CD14-positive monocyte (primary cell): ENCODE results near the gene UCN. TPM values are rescaled to one million over a fixed set of nuclear protein-coding genes. Genes with fewer than 3 reads are reported as not detected.

Experiments used
- DNase-seq, 3 donors: peaks; one replicate each; pipeline ENCODE4 v3.0.0-alpha.2; 2011 to 2022
- H2AFZ ChIP-seq: 2 replicates; pipeline ENCODE4 v1.6.0; 2012; ENCODE audit warnings: mild to moderate bottlenecking, low read depth, low read length, inconsistent platforms; ENCODE audit not compliant: insufficient read depth, poor library complexity, severe bottlenecking
- H3K27ac ChIP-seq, 2 donors: 1 replicate in 1 of 2; 2 replicates in 1 of 2; pipeline ENCODE4 v1.5.1; 2012 to 2013; ENCODE audit warnings: low read length in 2 of 2, control low read depth in 1 of 2, inconsistent platforms in 1 of 2, low read depth in 1 of 2, mild to moderate bottlenecking in 1 of 2
- H3K27me3 ChIP-seq, 2 donors: one replicate each; pipeline versions ENCODE4 v1.6.0 to v1.6.1; 2011 to 2013; ENCODE audit warnings: low read length in 2 of 2; ENCODE audit not compliant: control insufficient read depth in 2 of 2, insufficient read depth in 2 of 2
- H3K36me3 ChIP-seq, 2 donors: replicated peaks in 1 of 2; 1 replicate in 1 of 2; 2 replicates in 1 of 2; pipeline versions ENCODE4 v1.5.1 to v1.6.1; 2012 to 2013; ENCODE audit warnings: low read length in 2 of 2, control low read depth in 1 of 2, inconsistent platforms in 1 of 2, mild to moderate bottlenecking in 1 of 2; ENCODE audit not compliant: insufficient read depth in 2 of 2, control insufficient read depth in 1 of 2
- H3K4me1 ChIP-seq, 2 donors: 1 replicate in 1 of 2; 2 replicates in 1 of 2; pipeline versions ENCODE4 v1.5.1 to v1.6.1; 2012 to 2013; ENCODE audit warnings: low read length in 2 of 2, control low read depth in 1 of 2, inconsistent platforms in 1 of 2, mild to moderate bottlenecking in 1 of 2, moderate library complexity in 1 of 2; ENCODE audit not compliant: insufficient read depth in 2 of 2, control insufficient read depth in 1 of 2
- H3K4me2 ChIP-seq: replicated peaks from 2 replicates; pipeline ENCODE3; 2012; ENCODE audit warnings: low read length, moderate library complexity, mild to moderate bottlenecking; ENCODE audit not compliant: poor library complexity, severe bottlenecking; ENCODE audit errors: extremely low read depth
- H3K4me3 ChIP-seq, 3 experiments: fragments of 200-600 bp in 1 of 3; sonication (generic) in 1 of 3; replicated peaks in 1 of 3; 1 replicate in 2 of 3; 2 replicates in 1 of 3; pipeline ENCODE4 v1.5.1; 2011 to 2013; ENCODE audit warnings: low read length in 3 of 3, mild to moderate bottlenecking in 3 of 3, control low read depth in 2 of 3, low read depth in 2 of 3, inconsistent platforms in 1 of 3, moderate library complexity in 1 of 3
- H3K79me2 ChIP-seq: 2 replicates; pipeline ENCODE4 v1.6.0; 2012; ENCODE audit warnings: mild to moderate bottlenecking, control low read depth, inconsistent platforms, low read length, moderate library complexity; ENCODE audit not compliant: insufficient read depth
- H3K9ac ChIP-seq: 2 replicates; pipeline ENCODE4 v1.6.0; 2017; ENCODE audit warnings: low read length, mild to moderate bottlenecking; ENCODE audit not compliant: insufficient read depth, poor library complexity, severe bottlenecking
- H3K9me3 ChIP-seq, 2 donors: replicated peaks in 1 of 2; 1 replicate in 1 of 2; 2 replicates in 1 of 2; pipeline versions ENCODE4 v1.5.1 to v1.6.1; 2012 to 2013; ENCODE audit warnings: low read length in 2 of 2, control low read depth in 1 of 2; ENCODE audit not compliant: control insufficient read depth in 1 of 2, insufficient read depth in 1 of 2
- H4K20me1 ChIP-seq: 2 replicates; pipeline ENCODE4 v1.6.0; 2012; ENCODE audit warnings: mild to moderate bottlenecking, low read length, control low read depth, moderate library complexity; ENCODE audit not compliant: insufficient read depth
- H3K27ac Mint-ChIP-seq, 7 donors: one replicate each; pipeline ENCODE4 v1.8.0; 2020; ENCODE audit warnings: mild to moderate bottlenecking in 7 of 7, mixed read lengths in 7 of 7, moderate library complexity in 6 of 7, inconsistent platforms in 2 of 7
- H3K27me3 Mint-ChIP-seq, 3 donors: one replicate each; pipeline ENCODE4 v1.8.0; 2021 to 2022; ENCODE audit warnings: low read depth in 3 of 3, mild to moderate bottlenecking in 3 of 3, mixed read lengths in 3 of 3, moderate library complexity in 3 of 3, inconsistent platforms in 1 of 3
- H3K36me3 Mint-ChIP-seq, 2 donors: one replicate each; pipeline ENCODE4 v1.8.0; 2020; ENCODE audit warnings: mixed read lengths in 2 of 2, inconsistent platforms in 1 of 2, mild to moderate bottlenecking in 1 of 2
- H3K4me1 Mint-ChIP-seq: one replicate; pipeline ENCODE4 v1.8.0; 2020; ENCODE audit warnings: mild to moderate bottlenecking, mixed read lengths
- H3K4me3 Mint-ChIP-seq, 2 donors: one replicate each; pipeline ENCODE4 v1.8.0; 2020; ENCODE audit warnings: mild to moderate bottlenecking in 2 of 2, mixed read lengths in 2 of 2, moderate library complexity in 1 of 2
- H3K9me3 Mint-ChIP-seq, 7 donors: one replicate each; pipeline ENCODE4 v1.8.0; 2020 to 2022; ENCODE audit warnings: mixed read lengths in 7 of 7, mild to moderate bottlenecking in 6 of 7, moderate library complexity in 6 of 7, inconsistent platforms in 2 of 7
- WGBS: methylation state at CpG from one replicate; pipeline ENCODE4 v1.1.5; 2013; ENCODE audit warnings: missing lambda C conversion rate; ENCODE audit not compliant: insufficient coverage; 5-methylcytosine and 5-hydroxymethylcytosine counted together
- intact Hi-C, 2 donors: fragments of 100-400 bp; cut with micrococcal nuclease; formaldehyde crosslinking; loops; one replicate each; pipeline versions ENCODE4 v1.15.0 to v1.15.1; 2023
- polyA plus RNA-seq, 3 donors: library from polyadenylated mRNA; depleted of rRNA in 1 of 3; unstranded in 2 of 3; stranded (reverse) in 1 of 3; fragments of 300-500 nt in 2 of 3; fragments of >200 nt in 1 of 3; fragmentation: Illumina TruSeq in 2 of 3; gene quantifications; 1 replicate in 2 of 3; 2 replicates in 1 of 3; pipeline ENCODE4 v1.2.3, GENCODE V29; 2012 to 2021
- TF ChIP-seq, protein P1 (sequence below): fragments of 200-600 bp; IDR thresholded peaks from one replicate; pipeline ENCODE4 v1.8.0; 2022; ENCODE audit warnings: antibody characterized with exemption, mild to moderate bottlenecking

Gene UCN
- polyA plus RNA-seq, 3 donors: 0.39 to 2.2 (median 0.60) TPM

GRCh38 chr2:27316655-27317412 is 8.6 kb upstream of the UCN start:
- Histone ChIP-seq H4K20me1 (peaks cover 12% of the 10 kb centered on the region), H3K36me3 (peaks cover 10 to 25% of the 10 kb centered on the region in 2 donors), H3K27ac (no peak overlapping the region), H2AFZ (no peak overlapping the region), H3K4me3 (no peak overlapping the region), H3K9me3 (no peaks in the 10 kb centered on the region), H3K27me3 (no peaks in the 10 kb centered on the region), H3K79me2 (peaks cover 15% of the 10 kb centered on the region), H3K9ac (no peak overlapping the region), H3K4me1 (peaks cover under 1 to 2% of the 10 kb centered on the region in 2 donors), H3K4me2 (no peak overlapping the region)
- Mint-ChIP-seq H3K4me3 (no peak overlapping the region), H3K27me3 (no peaks in the 10 kb centered on the region), H3K4me1 (peaks cover 12% of the 10 kb centered on the region), H3K9me3 (no peaks in the 10 kb centered on the region), H3K27ac (peak overlapping the region in 1 of 7 donors; percentile 31), H3K36me3 (peaks cover 20 to 37% of the 10 kb centered on the region in 2 donors)
- DNase-seq: no peak
- TF ChIP-seq, protein P1, sequence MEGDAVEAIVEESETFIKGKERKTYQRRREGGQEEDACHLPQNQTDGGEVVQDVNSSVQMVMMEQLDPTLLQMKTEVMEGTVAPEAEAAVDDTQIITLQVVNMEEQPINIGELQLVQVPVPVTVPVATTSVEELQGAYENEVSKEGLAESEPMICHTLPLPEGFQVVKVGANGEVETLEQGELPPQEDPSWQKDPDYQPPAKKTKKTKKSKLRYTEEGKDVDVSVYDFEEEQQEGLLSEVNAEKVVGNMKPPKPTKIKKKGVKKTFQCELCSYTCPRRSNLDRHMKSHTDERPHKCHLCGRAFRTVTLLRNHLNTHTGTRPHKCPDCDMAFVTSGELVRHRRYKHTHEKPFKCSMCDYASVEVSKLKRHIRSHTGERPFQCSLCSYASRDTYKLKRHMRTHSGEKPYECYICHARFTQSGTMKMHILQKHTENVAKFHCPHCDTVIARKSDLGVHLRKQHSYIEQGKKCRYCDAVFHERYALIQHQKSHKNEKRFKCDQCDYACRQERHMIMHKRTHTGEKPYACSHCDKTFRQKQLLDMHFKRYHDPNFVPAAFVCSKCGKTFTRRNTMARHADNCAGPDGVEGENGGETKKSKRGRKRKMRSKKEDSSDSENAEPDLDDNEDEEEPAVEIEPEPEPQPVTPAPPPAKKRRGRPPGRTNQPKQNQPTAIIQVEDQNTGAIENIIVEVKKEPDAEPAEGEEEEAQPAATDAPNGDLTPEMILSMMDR: no peak
- intact Hi-C loops: no loop called here
- WGBS: 76% methylated on average over 7 of the region's 12 CpGs

- Histone ChIP-seq H3K4me3 (no peak overlapping the region), H3K9ac (no peak overlapping the region), H3K9me3 (no peaks in the 10 kb centered on the region), H3K27me3 (no peaks in the 10 kb centered on the region), H3K4me1 (no peaks in the 10 kb centered on the region), H3K27ac (no peak overlapping the region), H3K36me3 (peaks cover 17 to 34% of the 10 kb centered on the region in 2 donors), H3K4me2 (no peak overlapping the region), H3K79me2 (peaks cover 4% of the 10 kb centered on the region), H2AFZ (no peak overlapping the region), H4K20me1 (peaks cover 12% of the 10 kb centered on the region)
- Mint-ChIP-seq H3K4me1 (peaks cover 3% of the 10 kb centered on the region), H3K36me3 (peaks cover 31 to 49% of the 10 kb centered on the region in 2 donors), H3K27ac (no peak overlapping the region), H3K27me3 (peaks cover 0 to 4% (median 1%) of the 10 kb centered on the region in 3 donors), H3K4me3 (no peak overlapping the region), H3K9me3 (no peaks in the 10 kb centered on the region)
- TF ChIP-seq, protein P1: no peak
- intact Hi-C loops: no loop called here
- DNase-seq: no peak
- WGBS: 94% methylated on average over 7 of the region's 8 CpGs
Observed at GRCh38 chr2:27315122-27315521, 6.9 kb upstream of the UCN start.
